Measurements from ENCODE around the gene PSME2. TPM values are rescaled to one million over a fixed set of nuclear protein-coding genes. Genes with fewer than 3 reads are reported as not detected.

Gene PSME2
- total RNA-seq, 1 donor from 2014 or later: 173 TPM

GRCh38 chr14:24145219-24145618 lies 1.2 kb downstream of the PSME2 start:
- Histone ChIP-seq H4K20me1 (ENCODE audit: insufficient read depth, low read length) (peaks cover 25% of the 10 kb centered on the region), H3K4me3 (ENCODE audit: insufficient read depth, low read depth, low read length) (peak overlapping the region; percentile 93), H3K9me3 (ENCODE audit: insufficient read depth, low read depth, low read length) (no peaks in the 10 kb centered on the region), H3K4me2 (ENCODE audit: low read length) (peak overlapping the region; percentile 96), H3K9ac (ENCODE audit: low read length) (peak overlapping the region; percentile 87), H3K27ac (ENCODE audit: low read depth, low read length) (no peak overlapping the region), H3K4me1 (ENCODE audit: insufficient read depth, low read length) (peaks cover 31% of the 10 kb centered on the region), H3K36me3 (ENCODE audit: insufficient read depth, low read length) (peaks cover 17% of the 10 kb centered on the region), H2AFZ (ENCODE audit: low read depth, low read length) (no peak overlapping the region), H3K27me3 (ENCODE audit: insufficient read depth, low read length) (no peaks in the 10 kb centered on the region), H3K79me2 (ENCODE audit: insufficient read depth, low read length) (peaks cover 59% of the 10 kb centered on the region)
- H3K9me3 Mint-ChIP-seq (ENCODE audit: unreplicated experiment): no peaks in the 10 kb centered on the region
- FAIRE-seq (no peak), DNase-seq (ENCODE audit: low read depth) (no peak)
- H3K4me1 Mint-ChIP-seq (ENCODE audit: low read depth, unreplicated experiment): peaks cover 30% of the 10 kb centered on the region
- peak overlapping the region; percentile 88 for H3K27ac Mint-ChIP-seq (ENCODE audit: unreplicated experiment)
- H3K4me3 Mint-ChIP-seq (ENCODE audit: unreplicated experiment): peak overlapping the region; percentile 96
- TF ChIP-seq, protein P1, sequence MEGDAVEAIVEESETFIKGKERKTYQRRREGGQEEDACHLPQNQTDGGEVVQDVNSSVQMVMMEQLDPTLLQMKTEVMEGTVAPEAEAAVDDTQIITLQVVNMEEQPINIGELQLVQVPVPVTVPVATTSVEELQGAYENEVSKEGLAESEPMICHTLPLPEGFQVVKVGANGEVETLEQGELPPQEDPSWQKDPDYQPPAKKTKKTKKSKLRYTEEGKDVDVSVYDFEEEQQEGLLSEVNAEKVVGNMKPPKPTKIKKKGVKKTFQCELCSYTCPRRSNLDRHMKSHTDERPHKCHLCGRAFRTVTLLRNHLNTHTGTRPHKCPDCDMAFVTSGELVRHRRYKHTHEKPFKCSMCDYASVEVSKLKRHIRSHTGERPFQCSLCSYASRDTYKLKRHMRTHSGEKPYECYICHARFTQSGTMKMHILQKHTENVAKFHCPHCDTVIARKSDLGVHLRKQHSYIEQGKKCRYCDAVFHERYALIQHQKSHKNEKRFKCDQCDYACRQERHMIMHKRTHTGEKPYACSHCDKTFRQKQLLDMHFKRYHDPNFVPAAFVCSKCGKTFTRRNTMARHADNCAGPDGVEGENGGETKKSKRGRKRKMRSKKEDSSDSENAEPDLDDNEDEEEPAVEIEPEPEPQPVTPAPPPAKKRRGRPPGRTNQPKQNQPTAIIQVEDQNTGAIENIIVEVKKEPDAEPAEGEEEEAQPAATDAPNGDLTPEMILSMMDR (IDR thresholded peaks at IDR 0.05; ENCODE audit: insufficient read depth, low read depth, low read length): no peak
- no peak for TF ChIP-seq EZH2 (IDR thresholded peaks at IDR 0.05; ENCODE audit: insufficient read depth, low read length)
- no peaks in the 10 kb centered on the region for H3K36me3 Mint-ChIP-seq (ENCODE audit: low read depth, unreplicated experiment)
- H3K27me3 Mint-ChIP-seq (ENCODE audit: low read depth, unreplicated experiment): no peaks in the 10 kb centered on the region

DNA sequence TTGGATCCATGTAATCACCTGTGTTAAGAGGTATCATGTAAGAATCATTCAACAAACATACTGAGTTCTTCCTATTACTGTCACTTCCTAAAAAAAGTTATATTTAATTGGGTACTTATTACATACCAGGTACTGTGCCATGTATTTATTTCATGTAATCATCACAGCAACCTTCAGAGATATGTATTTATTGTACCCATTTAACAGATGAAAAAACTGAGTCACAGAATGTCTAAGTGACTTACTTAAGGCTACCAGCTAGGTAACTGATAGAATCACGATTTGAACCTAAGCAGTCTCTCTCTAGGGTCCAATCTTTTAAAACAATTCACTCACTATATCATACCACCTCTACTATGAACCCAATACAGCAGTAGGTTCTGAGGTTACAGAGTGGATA lies 2.0 kb downstream of the PSME2 start:
- Histone ChIP-seq H3K9ac (ENCODE audit: low read length) (no peak overlapping the region), H3K4me2 (ENCODE audit: low read length) (no peak overlapping the region), H3K27me3 (ENCODE audit: insufficient read depth, low read length) (no peaks in the 10 kb centered on the region), H3K79me2 (ENCODE audit: insufficient read depth, low read length) (peaks cover 59% of the 10 kb centered on the region), H3K36me3 (ENCODE audit: insufficient read depth, low read length) (peaks cover 9% of the 10 kb centered on the region), H3K4me1 (ENCODE audit: insufficient read depth, low read length) (peaks cover 31% of the 10 kb centered on the region), H4K20me1 (ENCODE audit: insufficient read depth, low read length) (peaks cover 21% of the 10 kb centered on the region), H3K9me3 (ENCODE audit: insufficient read depth, low read depth, low read length) (no peaks in the 10 kb centered on the region), H3K27ac (ENCODE audit: low read depth, low read length) (no peak overlapping the region), H2AFZ (ENCODE audit: low read depth, low read length) (no peak overlapping the region), H3K4me3 (ENCODE audit: insufficient read depth, low read depth, low read length) (no peak overlapping the region)
- H3K27me3 Mint-ChIP-seq (ENCODE audit: low read depth, unreplicated experiment): no peaks in the 10 kb centered on the region
- no peak for DNase-seq (ENCODE audit: low read depth)
- no peak for FAIRE-seq
- no peaks in the 10 kb centered on the region for H3K9me3 Mint-ChIP-seq (ENCODE audit: unreplicated experiment)
- no peak for TF ChIP-seq EZH2 (IDR thresholded peaks at IDR 0.05; ENCODE audit: insufficient read depth, low read length)
- TF ChIP-seq, protein P1 (IDR thresholded peaks at IDR 0.05; ENCODE audit: insufficient read depth, low read depth, low read length): no peak
- peaks cover 2% of the 10 kb centered on the region for H3K36me3 Mint-ChIP-seq (ENCODE audit: low read depth, unreplicated experiment)
- H3K4me1 Mint-ChIP-seq (ENCODE audit: low read depth, unreplicated experiment): peaks cover 35% of the 10 kb centered on the region
- no peak overlapping the region for H3K27ac Mint-ChIP-seq (ENCODE audit: unreplicated experiment)
- peak overlapping the region; percentile 75 for H3K4me3 Mint-ChIP-seq (ENCODE audit: unreplicated experiment)

- Histone ChIP-seq H3K79me2 (ENCODE audit: insufficient read depth, low read length) (peaks cover 57% of the 10 kb centered on the region), H3K9ac (ENCODE audit: low read length) (no peak overlapping the region), H3K4me1 (ENCODE audit: insufficient read depth, low read length) (peaks cover 30% of the 10 kb centered on the region), H3K27ac (ENCODE audit: low read depth, low read length) (peak overlapping the region; percentile 43), H3K9me3 (ENCODE audit: insufficient read depth, low read depth, low read length) (no peaks in the 10 kb centered on the region), H3K4me3 (ENCODE audit: insufficient read depth, low read depth, low read length) (no peak overlapping the region), H2AFZ (ENCODE audit: low read depth, low read length) (no peak overlapping the region), H4K20me1 (ENCODE audit: insufficient read depth, low read length) (peaks cover 22% of the 10 kb centered on the region), H3K36me3 (ENCODE audit: insufficient read depth, low read length) (peaks cover 9% of the 10 kb centered on the region), H3K27me3 (ENCODE audit: insufficient read depth, low read length) (no peaks in the 10 kb centered on the region), H3K4me2 (ENCODE audit: low read length) (peak overlapping the region; percentile 0)
- Mint-ChIP-seq H3K9me3 (ENCODE audit: unreplicated experiment) (no peaks in the 10 kb centered on the region), H3K27ac (ENCODE audit: unreplicated experiment) (peak overlapping the region; percentile 86), H3K4me1 (ENCODE audit: low read depth, unreplicated experiment) (peaks cover 35% of the 10 kb centered on the region), H3K4me3 (ENCODE audit: unreplicated experiment) (peak overlapping the region; percentile 50), H3K36me3 (ENCODE audit: low read depth, unreplicated experiment) (peaks cover 8% of the 10 kb centered on the region), H3K27me3 (ENCODE audit: low read depth, unreplicated experiment) (no peaks in the 10 kb centered on the region)
- DNase-seq (ENCODE audit: low read depth) (no peak), FAIRE-seq (no peak)
- TF ChIP-seq, protein P1 (IDR thresholded peaks at IDR 0.05; ENCODE audit: insufficient read depth, low read depth, low read length): no peak
- no peak for TF ChIP-seq EZH2 (IDR thresholded peaks at IDR 0.05; ENCODE audit: insufficient read depth, low read length)
Observed at GRCh38 chr14:24143511-24143910, 2.9 kb downstream of the PSME2 start.

All from astrocyte (in vitro differentiated cells and primary cell).